PFSK-1 (cell line): Measurements from ENCODE around the gene RINL.

Experiments used
- REST ChIP-seq, 2 experiments: IDR thresholded peaks; 2 replicates each; pipeline versions ENCODE4 v1.6.1 to v1.8.0; 2011 to 2012; ENCODE audit warnings: low read depth in 2 of 2, low read length in 2 of 2, control low read depth in 1 of 2, inconsistent platforms in 1 of 2, mild to moderate bottlenecking in 1 of 2, moderate library complexity in 1 of 2; ENCODE audit not compliant: insufficient read depth in 1 of 2
- SIN3A ChIP-seq: IDR thresholded peaks from 2 replicates; pipeline ENCODE4 v1.6.1; 2012; ENCODE audit warnings: mild to moderate bottlenecking, low read length, moderate library complexity, borderline replicate concordance; ENCODE audit not compliant: insufficient read depth
- TAF1 ChIP-seq: IDR thresholded peaks from 2 replicates; pipeline ENCODE4 v1.6.1; 2012; ENCODE audit warnings: low read length, control low read depth, borderline replicate concordance; ENCODE audit not compliant: insufficient read depth

DNA sequence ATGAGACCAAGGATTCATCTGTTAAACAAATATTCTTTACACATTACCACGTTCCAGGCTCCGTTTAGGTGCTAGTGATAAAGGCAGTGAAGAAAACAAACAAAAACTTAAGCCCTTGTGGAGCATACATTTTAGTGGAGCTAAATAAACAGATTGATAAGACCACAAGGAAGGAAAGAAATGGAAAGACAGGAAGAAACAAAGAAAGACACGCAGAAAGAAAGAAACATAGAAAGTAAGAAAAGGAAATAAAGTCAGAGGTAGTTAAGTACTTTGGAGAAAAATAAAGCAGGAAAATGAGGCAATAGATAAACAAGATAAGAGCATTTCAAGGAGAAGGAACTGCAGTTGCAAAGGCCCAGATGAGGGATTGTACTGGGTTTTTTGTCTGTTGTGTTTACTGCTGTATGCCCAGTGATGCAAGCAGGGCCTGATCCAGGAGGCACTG, 22.7 kb upstream of the RINL start:
- TF ChIP-seq REST (IDR thresholded peaks at IDR 0.05; ENCODE audit: insufficient read depth in 1 of 2, low read depth in 2 of 2, low read length in 2 of 2): no peak
- no peak for TF ChIP-seq TAF1
- no peak for TF ChIP-seq SIN3A
